GM12878 (cell line): Measurements from ENCODE around the gene IKZF1. TPM values are rescaled to one million over a fixed set of nuclear protein-coding genes. Genes with fewer than 3 reads are reported as not detected.

Source experiments
- BCL3 ChIP-seq: IDR thresholded peaks from 2 replicates; pipeline ENCODE4 v1.6.1; 2011; ENCODE audit warnings: borderline replicate concordance, low read depth, mild to moderate bottlenecking, moderate library complexity, low read length; ENCODE audit not compliant: insufficient read depth, poor library complexity, severe bottlenecking
- BCLAF1 ChIP-seq: fragments of 450-650 bp; IDR thresholded peaks from 2 replicates; pipeline ENCODE4 v1.6.1; 2017; ENCODE audit warnings: antibody characterized with exemption, mild to moderate bottlenecking, moderate library complexity
- CBX3 ChIP-seq: fragments of 200-600 bp; sonication (generic); IDR thresholded peaks from 2 replicates; pipeline ENCODE4 v1.6.1; 2016; ENCODE audit warnings: low read depth, borderline replicate concordance
- CEBPZ ChIP-seq: fragments of 150-350 bp; IDR thresholded peaks from 2 replicates; pipeline ENCODE4 v1.6.1; 2016; ENCODE audit warnings: low read depth, low read length
- CREB1 ChIP-seq: IDR thresholded peaks from 2 replicates; pipeline ENCODE4 v1.6.1; 2012; ENCODE audit warnings: low read depth, mild to moderate bottlenecking, inconsistent platforms
- IRF3 ChIP-seq: fragments of 450-650 bp; IDR thresholded peaks from 2 replicates; pipeline ENCODE4 v1.6.1; 2014; ENCODE audit warnings: mild to moderate bottlenecking
- MTA3 ChIP-seq: IDR thresholded peaks from 2 replicates; pipeline ENCODE4 v1.6.1; 2012; ENCODE audit warnings: low read length, inconsistent platforms, borderline replicate concordance
- NRF1 ChIP-seq: conservative IDR thresholded peaks from 2 replicates; pipeline ENCODE4 v1.6.1; 2011; ENCODE audit warnings: mild to moderate bottlenecking, low read depth, low read length, improper control_type of control experiment
- PBX3 ChIP-seq: IDR thresholded peaks from 2 replicates; pipeline ENCODE4 v1.6.1; 2011; ENCODE audit warnings: mild to moderate bottlenecking, low read depth, low read length, moderate library complexity; ENCODE audit not compliant: insufficient replicate concordance
- PML ChIP-seq: IDR thresholded peaks from 2 replicates; pipeline ENCODE4 v1.6.1; 2012; ENCODE audit warnings: low read length, inconsistent platforms
- RAD21 ChIP-seq: IDR thresholded peaks from 2 replicates; pipeline ENCODE4 v1.6.1; 2011; ENCODE audit warnings: mild to moderate bottlenecking, low read depth, low read length, moderate library complexity; ENCODE audit not compliant: insufficient read depth
- SIN3A ChIP-seq: IDR thresholded peaks from 2 replicates; pipeline ENCODE4 v1.6.1; 2012; ENCODE audit warnings: low read depth, low read length, improper control_type of control experiment
- SMAD1 ChIP-seq: fragments of 450-650 bp; IDR thresholded peaks from 2 replicates; pipeline ENCODE4 v1.6.1; 2018; ENCODE audit warnings: mild to moderate bottlenecking, low read depth; ENCODE audit not compliant: partially characterized antibody
- SMAD5 ChIP-seq: IDR thresholded peaks from 2 replicates; pipeline ENCODE4 v1.6.1; 2016; ENCODE audit warnings: antibody characterized with exemption, low read depth
- STAT1 ChIP-seq: fragments of 450-650 bp; conservative IDR thresholded peaks from 2 replicates; pipeline ENCODE4 v1.6.1; 2014; ENCODE audit warnings: antibody characterized with exemption, mild to moderate bottlenecking
- STAT3 ChIP-seq: IDR thresholded peaks from 2 replicates; pipeline ENCODE4 v1.6.1; 2011; ENCODE audit warnings: low read depth, low read length, improper control_type of control experiment
- USF2 ChIP-seq: IDR thresholded peaks from 2 replicates; pipeline ENCODE4 v1.6.1; 2011; ENCODE audit warnings: low read depth, low read length, improper control_type of control experiment, borderline replicate concordance
- polyA plus RNA-seq, 11 experiments: library from polyadenylated mRNA; depleted of rRNA in 4 of 11; unstranded in 6 of 11; stranded (reverse) in 5 of 11; fragments of >200 nt; fragmentation: Nextera tagmentation in 4 of 11; fragmentation: Illumina TruSeq in 1 of 11; extraction: Ambion mirVana in 4 of 11; extraction: Trizol in 1 of 11; gene quantifications; 1 replicate in 1 of 11; 2 replicates in 10 of 11; pipeline versions ENCODE4 v1.2.1 to v1.2.3, GENCODE V29; 2011 to 2016; ENCODE audit warnings: inconsistent platforms in 2 of 11, missing spikeins in 2 of 11, low read depth in 1 of 11
- total RNA-seq, 4 experiments: library from RNA; depleted of rRNA in 3 of 4; stranded (reverse); fragments of >200 nt in 3 of 4; fragmentation: Illumina TruSeq in 1 of 4; extraction: Trizol in 1 of 4; gene quantifications; 2 replicates each; pipeline versions ENCODE4 v1.2.1 to v1.2.3, GENCODE V29; 2013 to 2021

Gene IKZF1
- total and polyA plus RNA-seq, 10 of the 15 experiments (the other 5 are each of a cell fraction or from before 2014, with no cell fraction given) = 27.2 to 125 (median 71.6) TPM

- TF ChIP-seq BCLAF1 (no peak), RAD21 (0 out of 2 replicates have a peak, but pooled peaks have one; percentile 24), MTA3 (no peak; the same call in 1 of the 2 replicates), IRF3 (no peak), STAT1 (no peak), BCL3 (peak; percentile 19), PML (peak; percentile 87), CEBPZ (no peak), STAT3 (no peak), CREB1 (0 out of 2 replicates have a peak, but pooled peaks have one; percentile 25), SMAD5 (no peak), PBX3 (peak; percentile 74), SMAD1 (no peak), CBX3 (no peak), USF2 (no peak), NRF1 (no peak), SIN3A (no peak)
Observed at GRCh38 chr7:50349963-50350944, 45.7 kb downstream of the IKZF1 start (continued).
